ENCODE data around the gene EMC6.

Gene EMC6

DNA sequence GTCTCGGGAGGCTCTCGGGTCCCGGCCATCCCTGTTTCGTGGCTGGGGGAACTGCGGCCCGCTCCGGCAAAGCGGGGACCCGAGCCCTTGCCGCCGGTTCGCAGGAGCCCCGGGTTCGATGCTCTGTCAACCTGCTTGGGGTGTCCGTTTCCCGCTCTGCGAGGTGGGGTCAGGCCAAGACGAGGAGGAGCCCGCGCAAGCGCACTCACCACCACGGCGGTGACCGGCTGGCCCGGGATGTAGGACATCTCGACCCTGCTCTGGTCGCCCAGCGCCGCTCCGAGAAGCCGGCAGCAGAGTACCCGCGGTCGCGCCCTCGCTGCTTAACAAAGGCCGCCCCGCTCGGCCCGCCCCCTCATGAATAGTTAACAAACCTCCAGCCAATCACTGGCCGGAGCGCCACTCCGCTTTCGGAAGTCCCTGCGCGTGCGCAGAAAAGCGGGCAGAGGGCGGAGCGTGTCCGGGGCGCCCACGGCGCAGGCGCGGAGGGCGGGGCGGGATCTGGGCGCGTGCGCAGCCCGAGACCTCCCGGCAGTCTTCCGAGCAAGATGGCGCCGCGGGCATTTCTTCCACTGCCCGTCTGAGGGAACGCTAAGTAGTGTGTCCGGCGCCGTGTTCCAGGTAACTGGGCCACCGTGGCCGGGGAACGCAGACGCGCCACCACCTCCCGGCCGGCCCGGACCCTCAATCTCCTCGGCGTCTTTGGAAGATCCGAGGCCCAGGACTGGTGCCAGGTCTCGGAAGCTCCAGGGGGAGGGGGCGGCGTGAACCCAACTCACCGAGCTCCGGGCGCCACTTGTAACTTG lies at the start of gene EMC6, which contains the start of gene TAX1BP3:
Gene EMC6 (plus strand): TSS at position 534 of the 806 bp plus-strand sequence. CDS start 335 bp downstream, outside the sequence.
Gene TAX1BP3 (minus strand): TSS at position 300 of the 806 bp plus-strand sequence. CDS start 52 bp downstream, at position 248.
- peak; percentile 98 for DNase-seq

DNA sequence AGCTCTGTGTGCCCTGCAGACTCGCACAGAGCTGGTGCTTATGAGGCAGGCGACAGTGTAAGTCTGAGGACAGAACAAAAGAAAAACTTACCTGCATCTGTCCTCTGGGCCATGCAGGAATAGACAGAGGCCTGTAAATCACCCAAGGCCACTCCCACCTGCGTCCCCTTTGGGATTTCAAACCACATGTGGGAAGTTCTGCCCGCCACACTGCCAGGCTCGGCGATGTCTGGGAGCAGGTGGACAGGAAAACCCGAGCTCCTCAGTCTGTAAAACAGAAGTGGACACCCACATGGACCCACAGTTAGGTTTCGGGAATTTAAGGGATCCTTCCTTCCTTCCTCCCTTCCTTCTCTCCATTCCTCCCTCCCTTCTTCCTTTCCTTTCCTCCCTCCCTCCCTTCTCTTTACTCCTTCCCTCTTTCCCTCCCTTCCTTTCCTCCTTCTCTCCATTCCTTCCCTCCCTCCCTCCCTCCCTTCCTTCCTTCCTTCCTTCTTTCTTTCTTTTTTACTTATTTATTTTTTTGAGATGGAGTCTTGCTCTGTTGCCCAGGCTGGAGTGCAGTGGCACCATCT lies 47.4 kb upstream of the EMC6 start:
- no peak for DNase-seq

DNA sequence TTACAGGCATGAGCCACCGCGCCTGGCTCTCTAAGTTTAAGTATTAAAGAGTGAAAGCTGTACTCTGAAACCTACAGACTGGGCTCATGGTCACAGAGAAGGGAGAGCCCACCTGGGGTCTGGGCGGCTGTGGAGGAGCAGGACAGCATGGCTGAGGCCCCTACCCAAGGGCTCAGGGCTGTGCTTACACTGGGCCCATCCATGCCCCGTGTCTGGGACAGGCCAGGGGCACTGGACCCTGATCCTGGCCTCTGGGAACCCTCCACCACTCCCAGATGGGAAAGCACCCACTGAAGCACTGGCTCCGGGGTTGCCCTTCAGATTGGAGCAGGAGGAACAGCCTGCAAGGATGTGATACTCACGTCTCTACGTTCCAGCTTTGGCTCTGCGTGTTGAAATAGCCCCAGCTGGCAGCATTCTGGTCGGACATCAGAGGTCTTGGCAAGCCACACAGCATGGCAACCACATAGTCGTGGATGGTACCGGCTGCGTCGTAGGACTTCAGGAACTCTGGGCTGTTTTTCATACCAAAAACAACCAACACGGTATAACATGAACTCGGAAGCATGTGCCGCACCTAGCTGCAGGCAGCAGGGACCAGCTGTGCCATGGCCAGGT lies 45.5 kb upstream of the EMC6 start:
- no peak for DNase-seq

DNA sequence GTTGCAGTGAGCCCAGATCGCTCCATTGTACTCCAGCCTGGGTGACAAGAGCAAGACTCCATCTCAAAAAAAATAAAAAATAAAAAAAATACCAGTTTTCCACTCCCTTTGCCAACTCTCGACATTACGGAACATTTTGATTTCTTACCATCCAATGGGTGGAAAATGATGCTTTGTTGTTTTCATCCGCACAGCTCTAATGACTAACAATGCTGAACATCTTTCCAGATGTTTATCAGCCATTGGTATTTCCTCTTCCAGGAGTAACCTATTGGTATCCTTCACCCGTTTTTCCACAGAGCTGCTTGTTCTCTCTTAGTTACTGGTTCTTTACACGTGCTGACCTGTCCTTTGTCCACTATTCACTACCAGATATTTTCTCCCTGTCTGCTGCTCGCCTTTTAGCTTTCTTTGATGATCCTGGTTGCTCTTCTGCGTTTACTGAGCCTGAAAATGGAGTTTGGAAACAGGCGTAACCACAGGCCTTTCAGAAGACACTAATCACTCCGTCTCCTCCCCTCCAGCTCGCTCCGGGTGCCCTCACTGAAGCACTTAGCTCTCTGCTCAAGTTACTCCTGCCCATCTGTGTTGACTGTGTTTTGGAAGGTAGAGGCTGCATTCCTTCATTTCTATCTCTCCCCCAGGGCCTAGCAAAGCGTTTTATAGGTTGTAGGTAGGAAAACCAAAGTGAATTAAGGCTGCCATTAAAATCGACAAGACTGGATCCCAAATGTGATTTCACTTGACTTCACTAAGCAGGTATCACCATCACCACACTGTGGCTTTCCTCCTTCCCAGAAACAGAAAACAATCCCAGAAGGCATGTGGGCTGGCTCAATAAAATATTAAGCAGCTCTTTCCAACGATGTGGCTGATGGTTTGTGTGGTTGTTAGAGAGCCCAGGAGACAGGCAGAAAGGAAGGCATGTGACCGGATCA lies 41.5 kb upstream of the EMC6 start:
- DNase-seq, result no peak

DNA sequence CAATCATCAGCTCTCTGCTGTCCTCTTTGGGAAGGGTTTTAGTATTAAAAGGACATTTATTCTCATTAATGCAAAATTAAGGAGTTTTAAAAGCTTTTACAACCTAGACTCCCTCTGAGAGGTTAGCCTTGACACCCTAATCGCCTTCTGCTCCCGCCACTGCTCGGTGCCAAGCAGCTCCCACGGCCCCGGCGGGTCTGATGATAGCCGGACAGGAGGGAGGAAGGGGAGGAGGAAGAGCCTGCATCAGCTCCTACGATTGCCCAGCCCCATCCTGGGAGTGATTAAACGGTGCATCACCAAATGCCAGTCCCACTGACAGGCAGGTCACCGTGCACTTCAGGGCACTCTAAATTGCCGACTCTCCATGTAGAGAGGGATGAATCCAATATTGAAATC lies 40.8 kb upstream of the EMC6 start:
- no peak for DNase-seq

DNA sequence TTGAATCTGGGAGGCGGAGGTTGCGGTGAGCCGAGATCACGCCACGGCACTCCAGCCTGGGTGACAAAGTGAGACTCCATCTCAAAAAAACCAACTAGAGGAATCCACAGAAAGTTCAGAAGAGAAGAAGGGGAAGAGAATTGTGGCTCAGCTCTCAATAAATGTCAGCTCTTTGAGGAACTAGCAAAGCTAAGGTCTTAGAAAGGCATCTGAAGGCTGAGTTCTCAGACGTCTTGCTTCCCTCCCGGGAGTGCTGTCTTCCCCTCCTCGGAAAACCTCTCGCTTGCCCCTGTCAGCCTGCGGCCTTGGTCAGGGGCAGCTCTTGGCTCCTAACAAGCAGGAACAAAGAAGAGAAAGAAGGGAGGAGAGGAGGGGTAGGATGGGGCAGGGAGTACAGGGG lies 37.8 kb upstream of the EMC6 start:
- no peak for DNase-seq

DNA sequence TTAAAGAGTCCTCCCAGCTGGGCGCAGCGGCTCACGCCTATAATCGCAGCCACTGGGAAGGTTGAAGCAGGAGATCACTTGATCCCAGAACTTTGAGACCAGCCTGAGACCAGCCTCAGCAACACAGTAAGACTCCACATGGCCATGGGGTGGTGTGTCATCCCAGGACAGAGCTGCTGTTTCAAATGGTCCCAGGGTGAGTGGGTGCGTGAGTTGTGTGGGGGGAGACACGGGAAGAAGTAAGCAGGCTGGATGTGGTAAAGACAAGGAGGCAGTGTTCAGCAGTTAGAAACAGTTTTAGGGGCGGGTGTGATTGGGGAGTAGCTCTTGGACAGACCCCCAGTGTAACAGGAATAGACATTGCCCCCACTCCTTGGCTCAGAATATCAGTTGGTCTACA lies 36.3 kb upstream of the EMC6 start:
- no peak for DNase-seq

DNA sequence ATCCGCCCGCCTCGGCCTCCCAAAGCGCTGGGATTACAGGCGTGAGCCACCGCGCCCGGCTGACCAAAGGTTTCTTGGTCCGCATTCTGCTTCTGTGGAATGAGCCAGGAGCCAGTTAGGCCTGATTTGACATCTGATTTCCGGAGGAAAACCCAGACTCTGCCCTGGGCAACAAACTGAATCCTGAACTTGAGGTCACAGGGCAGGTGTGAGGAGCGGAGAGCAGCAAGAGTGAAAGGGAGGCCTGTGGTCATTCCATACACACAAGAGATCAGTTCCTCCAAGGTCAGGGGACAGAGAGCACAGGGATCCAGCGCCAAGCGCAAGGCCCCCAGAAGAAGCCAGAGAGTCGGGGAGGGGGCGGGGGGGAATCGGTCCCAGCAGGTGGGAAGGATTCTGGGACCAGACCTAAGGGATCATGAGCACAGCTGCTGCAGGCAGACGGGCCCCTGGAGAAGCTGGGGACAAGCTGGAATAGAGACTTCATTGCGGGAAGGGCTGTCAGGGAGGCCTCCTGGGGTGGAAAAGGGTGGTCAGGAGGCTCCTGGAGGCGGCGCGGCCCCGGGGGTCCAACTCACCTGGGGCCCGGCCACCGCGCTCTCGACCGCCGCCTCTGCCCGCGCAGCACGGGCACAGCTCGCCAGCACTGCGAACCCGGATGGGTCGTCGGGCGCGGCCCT lies 33.0 kb upstream of the EMC6 start:
- DNase-seq, result no peak

DNA sequence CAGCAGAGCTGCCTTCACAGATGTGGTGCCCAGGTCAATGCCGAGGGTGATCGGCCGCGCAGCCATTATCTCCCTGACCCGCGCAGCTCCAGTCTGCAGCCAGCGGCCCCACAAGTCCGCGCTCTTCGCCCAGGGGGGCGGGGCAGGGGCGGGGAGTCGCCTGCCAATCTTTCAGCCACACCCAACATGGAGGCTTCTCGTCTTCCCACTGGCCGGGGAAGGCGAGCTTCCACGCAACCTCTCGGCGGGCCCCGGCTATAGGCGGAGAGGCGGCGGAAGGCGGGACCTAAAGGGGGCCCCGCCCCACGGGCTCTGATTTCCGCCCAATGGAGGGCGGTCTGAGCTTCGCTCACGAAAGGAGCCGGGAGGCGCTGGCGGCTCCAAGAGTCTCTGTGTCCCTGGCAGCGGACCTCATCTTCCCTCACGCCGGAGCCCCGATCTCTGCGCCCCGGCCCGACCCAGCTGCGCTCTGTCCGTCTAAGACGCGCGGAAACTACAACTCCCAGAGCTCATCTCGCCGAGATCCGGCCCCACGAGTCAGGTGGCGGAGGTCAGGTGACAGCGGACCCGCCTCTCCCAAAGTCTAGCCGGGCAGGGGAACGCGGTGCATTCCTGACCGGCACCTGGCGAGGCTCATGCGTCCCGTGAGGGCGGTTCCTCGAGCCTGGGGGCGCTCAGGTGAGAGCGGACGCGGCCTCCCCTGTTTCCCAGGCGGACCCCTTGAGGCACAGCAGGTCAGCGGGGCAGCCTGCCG lies 32.3 kb upstream of the EMC6 start, which contains the start of the genes CTNS and SHPK:
Gene CTNS (plus strand): TSS at position 607 of the 754 bp plus-strand sequence. CDS start 3,447 bp downstream, outside the sequence.
Gene SHPK (minus strand): TSS at position 97 of the 754 bp plus-strand sequence. CDS start 31 bp downstream, at position 66.
- peak; percentile 94 to 96 for DNase-seq

DNA sequence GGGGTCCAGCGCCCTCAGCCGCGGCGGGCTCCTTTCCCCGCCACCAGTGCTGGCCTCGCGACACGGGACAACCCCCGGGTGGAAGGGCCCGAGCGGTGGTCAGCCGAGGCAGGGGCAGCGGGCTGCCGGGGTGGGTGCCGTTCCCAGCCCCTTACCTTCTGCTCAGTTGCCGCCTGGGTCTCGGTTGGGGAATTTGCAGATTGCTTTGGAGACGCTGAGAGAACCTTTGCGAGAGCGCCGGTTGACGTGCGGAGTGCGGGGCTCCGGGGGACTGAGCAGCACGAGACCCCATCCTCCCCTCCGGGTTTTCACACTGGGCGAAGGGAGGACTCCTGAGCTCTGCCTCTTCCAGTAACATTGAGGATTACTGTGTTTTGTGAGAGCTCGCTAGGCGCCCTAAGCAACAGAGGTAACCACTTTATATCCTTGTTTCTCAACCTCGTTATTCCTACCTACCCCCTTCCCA lies 31.7 kb upstream of the EMC6 start:
- DNase-seq, result no peak

DNA sequence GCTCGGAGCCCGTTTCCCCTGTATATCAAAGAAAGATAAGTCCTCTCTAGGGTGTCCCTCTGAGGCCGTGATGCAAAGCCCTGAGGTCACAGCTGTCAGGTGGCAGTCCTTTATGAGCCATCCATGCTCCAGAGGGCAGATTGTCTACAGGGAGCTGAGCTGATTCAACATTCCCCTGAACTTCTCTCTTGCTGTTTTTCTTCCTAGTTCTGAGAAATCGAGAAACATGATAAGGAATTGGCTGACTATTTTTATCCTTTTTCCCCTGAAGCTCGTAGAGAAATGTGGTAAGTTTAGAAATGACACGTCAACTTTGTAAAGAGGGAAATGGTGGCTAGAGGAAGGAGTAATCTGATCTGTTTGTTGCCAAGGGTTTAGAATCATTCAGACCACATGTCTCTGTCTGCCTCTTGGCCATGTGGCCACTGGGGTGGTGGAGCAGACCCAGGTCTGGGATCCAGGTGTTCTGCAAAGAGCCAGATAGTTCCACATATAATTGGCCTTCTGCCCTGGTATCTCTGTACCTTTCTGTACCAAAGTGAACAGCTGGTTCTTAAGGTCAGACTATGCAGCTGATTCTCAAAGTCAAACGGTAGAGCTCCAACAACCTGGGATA lies 28.5 kb upstream of the EMC6 start:
- peak; percentile 54 to 65 for DNase-seq

DNA sequence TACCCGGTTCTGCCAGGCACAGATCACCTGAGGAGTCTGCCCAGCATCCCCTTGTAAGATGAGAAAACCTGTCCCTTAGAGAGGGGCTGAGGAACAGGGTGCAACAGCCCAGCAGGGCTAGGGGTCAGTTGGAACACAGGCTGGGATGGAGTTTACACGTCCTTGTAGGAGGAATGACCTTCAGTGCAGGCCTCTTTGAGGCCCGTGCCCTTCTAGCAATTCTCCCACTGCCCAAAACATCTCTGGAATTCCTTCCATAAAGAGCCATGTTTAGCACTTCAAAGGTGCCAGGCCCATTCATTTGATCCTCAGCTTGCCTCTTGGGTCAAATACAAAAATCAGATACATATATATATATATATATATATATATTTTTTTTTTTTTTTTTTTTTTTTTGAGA lies 27.6 kb upstream of the EMC6 start:
- no peak for DNase-seq

DNA sequence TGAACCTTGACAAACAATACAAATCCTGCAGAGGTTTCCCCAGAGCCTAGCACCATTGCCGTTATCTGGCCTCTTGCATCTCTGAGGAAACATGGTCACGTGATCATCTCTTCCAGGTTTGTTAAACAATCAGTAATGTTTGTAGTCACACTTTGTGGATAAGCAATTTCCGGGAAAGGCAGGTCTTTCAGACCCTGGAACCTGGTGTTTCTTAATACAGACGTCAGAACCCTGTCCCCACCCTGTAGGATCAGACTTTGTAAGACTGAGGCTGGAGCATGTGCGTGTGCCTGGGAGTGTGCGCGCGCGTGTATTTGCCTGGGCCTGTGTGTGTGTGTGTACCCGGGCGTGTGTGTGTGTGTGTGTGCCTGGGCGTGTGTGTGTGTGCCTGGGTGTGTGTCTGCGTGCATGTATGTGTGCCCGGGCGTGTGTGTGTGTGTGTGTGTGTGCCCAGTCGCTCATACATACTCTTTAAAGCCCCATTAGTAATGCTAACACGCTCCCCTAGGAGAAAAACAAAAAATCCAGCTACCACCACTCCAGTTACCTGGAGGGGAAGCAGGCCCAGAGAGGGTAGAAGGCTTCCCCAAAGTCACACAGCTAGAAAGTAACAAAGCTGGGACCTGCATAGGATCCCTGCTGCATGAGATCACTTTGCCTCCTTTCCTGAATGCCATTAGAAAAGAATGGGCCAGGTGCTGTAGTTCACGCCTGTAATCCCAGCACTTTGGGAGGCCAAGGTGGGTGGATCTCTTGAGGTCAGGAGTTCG lies 26.7 kb upstream of the EMC6 start:
- DNase-seq, result no peak

DNA sequence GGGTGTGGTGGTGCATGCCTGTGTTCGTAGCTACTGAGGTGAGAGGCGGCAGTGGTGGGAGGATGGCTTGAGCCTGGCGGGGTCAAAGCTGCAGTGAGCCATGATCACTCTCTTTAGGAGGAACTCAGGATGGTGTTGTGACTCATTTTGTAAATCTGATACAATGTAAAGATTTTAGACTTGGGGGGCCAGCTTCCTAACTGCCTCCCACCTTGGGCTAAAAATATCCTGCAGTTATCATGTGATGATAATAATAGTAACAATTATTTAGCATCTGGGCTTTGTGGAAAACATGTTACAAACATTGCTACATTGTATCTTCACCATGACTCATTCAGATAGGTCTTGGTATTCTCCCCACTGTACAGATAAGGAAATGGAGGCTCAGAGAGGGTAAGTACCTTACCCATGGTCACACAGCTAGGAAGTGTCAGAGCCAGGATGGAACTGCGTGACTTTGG lies 24.7 kb upstream of the EMC6 start:
- peak; percentile 32 to 49 for DNase-seq

DNA sequence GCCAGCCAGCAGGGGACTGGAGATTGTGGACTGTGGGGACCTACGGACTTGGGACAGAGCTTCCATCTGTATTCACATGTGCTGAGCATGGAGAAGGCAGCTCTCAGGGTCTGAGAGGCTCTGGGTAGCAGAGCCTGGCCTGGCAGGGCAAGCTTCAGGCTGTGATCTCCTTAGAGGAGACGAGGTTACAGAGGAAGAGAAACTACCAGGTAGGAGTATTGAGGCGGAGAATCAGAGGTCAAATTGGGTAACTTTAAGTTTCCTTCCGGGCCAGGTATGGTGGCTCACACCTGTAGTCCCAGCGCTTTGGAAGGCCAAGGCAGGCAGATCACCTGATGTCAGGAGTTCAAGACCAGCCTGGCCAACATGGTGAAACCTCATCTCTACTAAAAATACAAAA lies 23.3 kb upstream of the EMC6 start:
- no peak for DNase-seq

DNA sequence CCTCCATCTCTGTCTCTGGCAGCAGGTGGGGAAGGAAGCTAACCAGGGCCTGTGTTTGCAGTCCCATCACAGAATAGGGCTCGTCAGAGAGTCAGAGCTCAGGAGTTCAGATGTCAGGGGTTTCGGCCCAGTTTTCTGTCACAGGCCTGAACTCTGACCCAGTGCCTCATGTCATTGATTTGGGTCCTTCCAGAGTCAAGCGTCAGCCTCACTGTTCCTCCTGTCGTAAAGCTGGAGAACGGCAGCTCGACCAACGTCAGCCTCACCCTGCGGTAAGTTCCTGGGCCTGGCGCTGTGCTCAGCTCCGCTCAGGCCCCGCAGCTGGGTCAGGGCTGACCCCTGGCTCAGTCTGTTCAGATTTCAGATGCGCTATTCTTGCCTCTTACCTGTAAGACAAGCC lies 21.4 kb upstream of the EMC6 start:
- DNase-seq, result no peak

DNA sequence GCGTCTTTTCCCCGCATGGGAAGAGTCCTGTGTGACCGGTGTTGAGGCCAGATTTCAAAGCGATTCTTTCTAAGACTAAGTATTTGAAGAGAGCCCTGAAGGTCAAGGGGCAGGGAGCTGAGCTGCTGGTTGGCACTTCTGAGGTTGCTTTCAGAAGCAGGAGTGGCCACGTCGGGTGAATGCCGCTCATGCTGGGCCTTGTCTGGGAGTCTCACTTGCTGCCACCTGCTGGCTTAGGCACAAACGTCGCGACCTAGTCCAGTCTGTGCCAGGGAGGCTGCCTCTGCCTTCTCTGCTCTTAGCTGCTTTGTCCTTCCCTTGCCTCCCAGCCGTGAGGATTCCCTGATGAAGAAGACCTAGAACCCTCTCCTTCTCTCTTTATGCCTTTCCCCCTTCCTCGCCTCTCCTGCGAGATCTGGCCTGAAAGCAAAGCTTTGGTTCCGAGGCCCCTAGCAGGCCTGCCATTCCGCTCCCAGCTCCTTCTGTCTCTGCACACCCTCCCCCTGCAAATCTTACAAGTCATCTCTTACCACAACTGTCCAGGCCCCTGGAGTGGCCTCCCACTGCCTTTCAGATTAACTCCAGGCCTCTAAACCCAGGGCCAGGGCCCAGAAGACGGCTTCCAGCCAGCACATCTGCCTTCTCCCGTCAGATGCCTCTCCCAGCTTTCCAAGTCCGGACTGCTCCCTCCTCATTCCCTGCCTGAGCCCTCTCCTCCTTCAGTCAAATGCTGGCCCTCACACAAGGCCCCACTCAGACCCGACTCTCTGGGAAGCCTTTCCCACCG lies 20.6 kb upstream of the EMC6 start:
- DNase-seq, result peak; percentile 57 to 65

DNA sequence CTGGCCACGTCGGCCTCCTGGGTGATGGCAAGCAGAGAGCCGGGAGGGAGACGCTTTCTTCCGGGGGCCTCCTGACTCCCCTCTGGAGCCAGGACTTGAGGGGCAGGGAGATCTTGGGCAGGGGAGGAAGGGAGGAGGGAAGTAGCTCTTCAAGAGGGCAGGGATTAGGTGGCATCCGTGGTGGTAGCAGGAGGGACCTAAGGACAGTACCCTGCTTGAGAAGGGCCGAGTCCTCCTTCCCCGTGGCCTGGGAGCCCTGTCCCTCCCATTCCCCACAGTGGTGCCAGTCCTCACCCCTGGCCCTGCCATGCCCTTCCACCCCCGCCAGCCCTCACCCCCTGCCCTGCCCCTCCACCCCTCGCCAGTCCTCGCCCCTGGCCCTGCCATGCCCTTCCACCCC lies 12.8 kb upstream of the EMC6 start:
- DNase-seq, result no peak

DNA sequence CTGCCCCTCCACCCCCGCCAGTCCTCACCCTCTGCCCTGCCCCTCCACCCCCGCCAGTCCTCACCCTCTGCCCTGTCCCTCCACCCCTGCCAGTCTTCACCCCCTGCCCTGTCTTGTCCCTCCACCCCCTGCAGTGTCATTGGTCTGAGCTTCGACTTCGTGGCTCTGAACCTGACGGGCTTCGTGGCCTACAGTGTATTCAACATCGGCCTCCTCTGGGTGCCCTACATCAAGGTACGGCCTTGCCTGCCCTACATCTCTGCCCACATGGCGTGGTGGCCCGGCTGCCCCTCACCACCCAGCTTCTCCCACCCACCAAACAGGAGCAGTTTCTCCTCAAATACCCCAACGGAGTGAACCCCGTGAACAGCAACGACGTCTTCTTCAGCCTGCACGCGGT lies 12.3 kb upstream of the EMC6 start:
- DNase-seq, result no peak
